Caco-2 (cell line): ENCODE results near the gene HBA1. TPM values are rescaled to one million over a fixed set of nuclear protein-coding genes. Genes with fewer than 3 reads are reported as not detected.

Experiments used
- BruUV-seq: library from RNA; stranded (reverse); fragments of 400-500 nt; replicated peaks from 2 replicates; lab custom pipeline; 2021; lab: Mats Ljungman, UMichigan
- CTCF ChIA-PET: fragments of 300-600 bp; sonication (Branson Sonifier 250); formaldehyde crosslinking; loops from one replicate; lab custom pipeline; 2022; ENCODE audit warnings: antibody characterized with exemption; lab: Charles Lee
- POLR2A ChIA-PET: fragments of 300-600 bp; sonication (Branson Sonifier 250); formaldehyde crosslinking; loops from one replicate; lab custom pipeline; 2022; ENCODE audit warnings: antibody characterized with exemption; lab: Charles Lee
- DNase-seq, 2 experiments: peaks; one replicate each; pipeline versions ENCODE4 v3.0.0 to v3.0.0-alpha.2; 2020 to 2022
- H3K27me3 ChIP-seq: replicated peaks from 2 replicates; pipeline ENCODE4 v1.6.0; 2011; ENCODE audit warnings: low read length; ENCODE audit not compliant: control insufficient read depth, insufficient read depth
- H3K36me3 ChIP-seq: 2 replicates; pipeline ENCODE4 v1.5.1; 2011; ENCODE audit warnings: low read length; ENCODE audit not compliant: control insufficient read depth, insufficient read depth
- H3K4me1 ChIP-seq: fragments of 250-450 bp; sonication (Bioruptor Pico); 2 replicates; pipeline ENCODE4 v1.5.1; 2020; ENCODE audit warnings: mild to moderate bottlenecking
- H3K4me3 ChIP-seq: 2 replicates; pipeline ENCODE4 v1.5.1; 2011; ENCODE audit warnings: low read depth, mild to moderate bottlenecking, control low read depth, low read length
- H3K9me3 ChIP-seq: fragments of 250-450 bp; sonication (Bioruptor Pico); 2 replicates; pipeline ENCODE4 v1.5.1; 2020; ENCODE audit warnings: mild to moderate bottlenecking, moderate library complexity
- H3K27ac Mint-ChIP-seq: one replicate; pipeline ENCODE4 v1.8.0; 2022; ENCODE audit warnings: mixed read lengths; ENCODE audit not compliant: unreplicated experiment
- H3K27me3 Mint-ChIP-seq: one replicate; pipeline ENCODE4 v1.8.0; 2022; ENCODE audit warnings: mixed read lengths; ENCODE audit not compliant: insufficient read depth, unreplicated experiment
- H3K36me3 Mint-ChIP-seq: one replicate; pipeline ENCODE4 v1.8.0; 2022; ENCODE audit warnings: mild to moderate bottlenecking, mixed read lengths; ENCODE audit not compliant: insufficient read depth, unreplicated experiment
- H3K4me1 Mint-ChIP-seq: one replicate; pipeline ENCODE4 v1.8.0; 2022; ENCODE audit warnings: low read depth, mixed read lengths; ENCODE audit not compliant: unreplicated experiment
- H3K4me3 Mint-ChIP-seq: one replicate; pipeline ENCODE4 v1.8.0; 2022; ENCODE audit warnings: mild to moderate bottlenecking, moderate library complexity, mixed read lengths; ENCODE audit not compliant: unreplicated experiment
- H3K9me3 Mint-ChIP-seq: one replicate; pipeline ENCODE4 v1.8.0; 2022; ENCODE audit warnings: mixed read lengths; ENCODE audit not compliant: unreplicated experiment
- intact Hi-C: fragments of 100-400 bp; cut with micrococcal nuclease; formaldehyde crosslinking; loops from one replicate; pipeline ENCODE4 v1.10.0; 2022; ENCODE audit not compliant: unreplicated experiment
- total RNA-seq: library from RNA; stranded (reverse); gene quantifications from 2 replicates; pipeline ENCODE4 v1.2.3, GENCODE V29; 2022
- TF ChIP-seq, protein P1 (sequence below), 2 experiments: fragments of 200-600 bp in 1 of 2; IDR thresholded peaks; 1 replicate in 1 of 2; 2 replicates in 1 of 2; pipeline versions ENCODE4 v1.5.1 to v1.8.0; 2011 to 2022; ENCODE audit warnings: antibody characterized with exemption in 1 of 2, control low read depth in 1 of 2, inconsistent platforms in 1 of 2, low read depth in 1 of 2, low read length in 1 of 2, mild to moderate bottlenecking in 1 of 2, moderate library complexity in 1 of 2; ENCODE audit not compliant: insufficient read depth in 1 of 2, severe bottlenecking in 1 of 2, unreplicated experiment in 1 of 2

Gene HBA1
- total RNA-seq, 1 experiment from 2014 or later, result 3.6 TPM

DNA sequence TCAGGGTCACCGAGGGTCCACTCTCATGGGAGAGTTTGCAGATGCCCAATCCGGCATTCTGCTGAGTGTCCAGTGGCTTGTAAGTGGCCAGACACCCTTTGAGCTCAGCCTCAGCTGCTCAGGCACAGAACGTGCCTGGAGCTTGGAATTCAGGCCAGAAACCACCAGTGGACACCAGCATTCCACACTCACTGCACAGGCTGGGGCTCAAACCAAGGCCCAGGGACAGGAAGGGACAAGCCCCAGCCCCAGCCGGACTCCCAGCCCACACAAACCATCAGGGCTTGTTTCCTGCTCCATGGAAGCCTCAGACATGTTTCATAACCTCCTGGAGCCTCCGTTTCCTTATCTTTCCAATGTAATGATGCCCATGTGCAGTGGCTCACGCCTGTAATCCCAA is 33.0 kb upstream of the HBA1 start:
- no peaks in the 10 kb centered on the region for H3K36me3 ChIP-seq
- peaks cover 6% of the 10 kb centered on the region for H3K36me3 Mint-ChIP-seq
- ChIA-PET POLR2A (interaction anchor here (0.6 kb wide), 1 partner anchor 172 kb away, joined by 10 read pairs; no protein-coding TSS in a partner anchor), CTCF (no interaction called here)
- H3K27ac Mint-ChIP-seq, result no peak overlapping the region
- intact Hi-C loops, result no loop called here
- 0 out of 2 replicates have a peak, but pooled peaks cover 5% of the 10 kb centered on the region for H3K4me1 ChIP-seq
- TF ChIP-seq, protein P1, sequence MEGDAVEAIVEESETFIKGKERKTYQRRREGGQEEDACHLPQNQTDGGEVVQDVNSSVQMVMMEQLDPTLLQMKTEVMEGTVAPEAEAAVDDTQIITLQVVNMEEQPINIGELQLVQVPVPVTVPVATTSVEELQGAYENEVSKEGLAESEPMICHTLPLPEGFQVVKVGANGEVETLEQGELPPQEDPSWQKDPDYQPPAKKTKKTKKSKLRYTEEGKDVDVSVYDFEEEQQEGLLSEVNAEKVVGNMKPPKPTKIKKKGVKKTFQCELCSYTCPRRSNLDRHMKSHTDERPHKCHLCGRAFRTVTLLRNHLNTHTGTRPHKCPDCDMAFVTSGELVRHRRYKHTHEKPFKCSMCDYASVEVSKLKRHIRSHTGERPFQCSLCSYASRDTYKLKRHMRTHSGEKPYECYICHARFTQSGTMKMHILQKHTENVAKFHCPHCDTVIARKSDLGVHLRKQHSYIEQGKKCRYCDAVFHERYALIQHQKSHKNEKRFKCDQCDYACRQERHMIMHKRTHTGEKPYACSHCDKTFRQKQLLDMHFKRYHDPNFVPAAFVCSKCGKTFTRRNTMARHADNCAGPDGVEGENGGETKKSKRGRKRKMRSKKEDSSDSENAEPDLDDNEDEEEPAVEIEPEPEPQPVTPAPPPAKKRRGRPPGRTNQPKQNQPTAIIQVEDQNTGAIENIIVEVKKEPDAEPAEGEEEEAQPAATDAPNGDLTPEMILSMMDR (IDR thresholded peaks at IDR 0.05; ENCODE audit: insufficient read depth in 1 of 2, low read depth in 1 of 2, low read length in 1 of 2, severe bottlenecking in 1 of 2, unreplicated experiment in 1 of 2), result no peak
- H3K4me3 Mint-ChIP-seq, result no peak overlapping the region
- no peaks in the 10 kb centered on the region for H3K27me3 Mint-ChIP-seq
- H3K4me3 ChIP-seq, result no peak overlapping the region
- H3K9me3 ChIP-seq, result no peaks in the 10 kb centered on the region
- no peaks in the 10 kb centered on the region; the same call in 1 of the 2 replicates for H3K27me3 ChIP-seq
- H3K9me3 Mint-ChIP-seq, result no peaks in the 10 kb centered on the region
- peaks cover 5% of the 10 kb centered on the region for H3K4me1 Mint-ChIP-seq
- no TSS peak for BruUV-seq
- no peak for DNase-seq

DNA sequence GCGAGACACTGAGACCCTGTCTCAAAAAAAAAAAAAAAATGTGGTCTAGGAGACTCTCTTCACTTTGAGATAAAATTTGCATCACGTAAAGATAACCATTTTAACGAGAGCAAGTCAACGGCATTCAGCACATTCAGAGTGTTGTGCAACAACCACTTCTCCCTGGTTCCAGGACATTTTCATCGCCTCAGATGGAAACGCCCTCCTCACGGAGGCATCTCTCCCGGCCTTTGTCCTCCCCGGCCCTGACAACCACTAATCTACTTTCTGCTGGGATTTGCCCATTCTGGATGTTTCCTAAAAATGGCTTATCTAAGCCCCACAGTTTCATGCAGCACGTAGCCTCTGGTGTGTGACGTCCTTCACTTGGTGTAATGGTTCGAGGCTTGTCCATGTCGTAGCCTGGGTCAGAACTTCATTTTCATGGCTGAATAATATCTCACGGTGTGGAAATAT is 31.7 kb upstream of the HBA1 start:
- Mint-ChIP-seq H3K4me1 (peaks cover 5% of the 10 kb centered on the region), H3K36me3 (no peaks in the 10 kb centered on the region), H3K27me3 (no peaks in the 10 kb centered on the region), H3K9me3 (no peaks in the 10 kb centered on the region), H3K4me3 (no peak overlapping the region), H3K27ac (no peak overlapping the region)
- Histone ChIP-seq H3K4me3 (no peak overlapping the region), H3K36me3 (no peaks in the 10 kb centered on the region), H3K4me1 (0 out of 2 replicates have a peak, but pooled peaks cover 5% of the 10 kb centered on the region), H3K9me3 (no peaks in the 10 kb centered on the region), H3K27me3 (no peaks in the 10 kb centered on the region; the same call in 1 of the 2 replicates)
- intact Hi-C loops, result no loop called here
- TF ChIP-seq, protein P1 (IDR thresholded peaks at IDR 0.05; ENCODE audit: insufficient read depth in 1 of 2, low read depth in 1 of 2, low read length in 1 of 2, severe bottlenecking in 1 of 2, unreplicated experiment in 1 of 2), result no peak
- ChIA-PET POLR2A (no interaction called here), CTCF (no interaction called here)
- no TSS peak for BruUV-seq
- no peak for DNase-seq

DNA sequence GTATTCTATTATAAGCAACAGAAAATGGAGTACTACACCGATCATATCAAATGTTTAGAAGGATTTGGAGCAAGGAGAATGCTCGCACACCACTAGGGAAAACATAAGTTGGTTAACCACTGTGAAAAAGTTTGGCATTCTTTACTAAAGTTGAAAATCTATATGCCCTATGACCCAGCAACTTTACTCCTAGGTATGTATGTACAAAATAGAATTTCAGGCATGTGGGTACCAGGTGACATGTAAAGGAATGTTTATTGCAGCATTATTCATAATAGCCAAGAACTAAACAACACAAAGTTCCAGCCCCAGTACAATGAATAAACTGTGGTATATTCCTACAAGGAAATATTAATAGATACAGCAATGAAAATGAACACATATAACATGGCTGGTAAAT is 29.8 kb upstream of the HBA1 start:
- Mint-ChIP-seq H3K9me3 (no peaks in the 10 kb centered on the region), H3K27me3 (no peaks in the 10 kb centered on the region), H3K4me1 (peaks cover 5% of the 10 kb centered on the region), H3K4me3 (no peak overlapping the region), H3K36me3 (no peaks in the 10 kb centered on the region), H3K27ac (no peak overlapping the region)
- TF ChIP-seq, protein P1 (IDR thresholded peaks at IDR 0.05; ENCODE audit: insufficient read depth in 1 of 2, low read depth in 1 of 2, low read length in 1 of 2, severe bottlenecking in 1 of 2, unreplicated experiment in 1 of 2), result no peak
- no peak for DNase-seq
- H3K27me3 ChIP-seq, result no peaks in the 10 kb centered on the region; the same call in 1 of the 2 replicates
- POLR2A ChIA-PET, result no interaction called here
- no peak overlapping the region for H3K4me3 ChIP-seq
- CTCF ChIA-PET, result no interaction called here
- H3K36me3 ChIP-seq, result no peaks in the 10 kb centered on the region
- no TSS peak for BruUV-seq
- no peaks in the 10 kb centered on the region for H3K9me3 ChIP-seq
- intact Hi-C loops, result no loop called here
- H3K4me1 ChIP-seq, result 0 out of 2 replicates have a peak, but pooled peaks cover 5% of the 10 kb centered on the region
